ENCODE results near the gene VEPH1. TPM values are rescaled to one million over a fixed set of nuclear protein-coding genes. Genes with fewer than 3 reads are reported as not detected.

Gene VEPH1
- total and polyA plus RNA-seq, 5 donors from 2014 or later, result 2.6 TPM; not detected in 4

GRCh38 chr3:157318639-157319288, 184.5 kb downstream of the VEPH1 start:
- Mint-ChIP-seq H3K36me3 (no peaks in the 10 kb centered on the region), H3K4me1 (no peaks in the 10 kb centered on the region), H3K4me3 (no peak overlapping the region), H3K9me3 (peaks cover 0 to 2% (median 0%) of the 10 kb centered on the region in 7 donors), H3K27ac (no peak overlapping the region), H3K27me3 (no peaks in the 10 kb centered on the region)
- no peaks in the 10 kb centered on the region for H3K9me3 ChIP-seq (ENCODE audit: control insufficient read depth in 2 of 2, low read length in 2 of 2)
- ATAC-seq (ENCODE audit: low read depth in 2 of 2) (no peak), DNase-seq (no peak)
- H3K27ac ChIP-seq (ENCODE audit: insufficient read depth, low read length, poor library complexity, severe bottlenecking), result no peak overlapping the region
- H3K4me3 ChIP-seq (ENCODE audit: low read depth, low read length), result no peak overlapping the region
- no peaks in the 10 kb centered on the region for H3K27me3 ChIP-seq (ENCODE audit: control insufficient read depth, insufficient read depth, low read length)
- H3K36me3 ChIP-seq (ENCODE audit: control insufficient read depth, insufficient read depth, low read length), result no peaks in the 10 kb centered on the region
- no peaks in the 10 kb centered on the region for H3K4me1 ChIP-seq (ENCODE audit: control insufficient read depth, insufficient read depth, low read length, poor library complexity, severe bottlenecking)

GRCh38 chr3:157317895-157318294, 185.3 kb downstream of the VEPH1 start:
- Histone ChIP-seq H3K36me3 (ENCODE audit: control insufficient read depth, insufficient read depth, low read length) (no peaks in the 10 kb centered on the region), H3K4me1 (ENCODE audit: control insufficient read depth, insufficient read depth, low read length, poor library complexity, severe bottlenecking) (no peaks in the 10 kb centered on the region), H3K9me3 (ENCODE audit: control insufficient read depth in 2 of 2, low read length in 2 of 2) (no peaks in the 10 kb centered on the region), H3K27me3 (ENCODE audit: control insufficient read depth, insufficient read depth, low read length) (no peaks in the 10 kb centered on the region), H3K27ac (ENCODE audit: insufficient read depth, low read length, poor library complexity, severe bottlenecking) (no peak overlapping the region), H3K4me3 (ENCODE audit: low read depth, low read length) (no peak overlapping the region)
- DNase-seq (no peak), ATAC-seq (ENCODE audit: low read depth in 2 of 2) (no peak)
- H3K4me3 Mint-ChIP-seq, result no peak overlapping the region
- no peaks in the 10 kb centered on the region for H3K4me1 Mint-ChIP-seq
- peaks cover 0 to 2% (median 0%) of the 10 kb centered on the region in 7 donors for H3K9me3 Mint-ChIP-seq
- no peaks in the 10 kb centered on the region for H3K27me3 Mint-ChIP-seq
- no peaks in the 10 kb centered on the region for H3K36me3 Mint-ChIP-seq
- no peak overlapping the region for H3K27ac Mint-ChIP-seq

GRCh38 chr3:157313186-157313585, 190.0 kb downstream of the VEPH1 start:
- H3K36me3 Mint-ChIP-seq, result peaks cover 4% of the 10 kb centered on the region
- Histone ChIP-seq H3K9me3 (ENCODE audit: control insufficient read depth in 2 of 2, low read length in 2 of 2) (no peaks in the 10 kb centered on the region), H3K4me1 (ENCODE audit: control insufficient read depth, insufficient read depth, low read length, poor library complexity, severe bottlenecking) (no peaks in the 10 kb centered on the region), H3K36me3 (ENCODE audit: control insufficient read depth, insufficient read depth, low read length) (no peaks in the 10 kb centered on the region), H3K4me3 (ENCODE audit: low read depth, low read length) (no peak overlapping the region), H3K27me3 (ENCODE audit: control insufficient read depth, insufficient read depth, low read length) (no peaks in the 10 kb centered on the region), H3K27ac (ENCODE audit: insufficient read depth, low read length, poor library complexity, severe bottlenecking) (no peak overlapping the region)
- DNase-seq (no peak), ATAC-seq (ENCODE audit: low read depth in 2 of 2) (no peak)
- H3K4me1 Mint-ChIP-seq, result no peaks in the 10 kb centered on the region
- no peak overlapping the region for H3K27ac Mint-ChIP-seq
- H3K4me3 Mint-ChIP-seq, result no peak overlapping the region
- no peaks in the 10 kb centered on the region for H3K9me3 Mint-ChIP-seq
- H3K27me3 Mint-ChIP-seq, result peaks cover 6% of the 10 kb centered on the region

GRCh38 chr3:157312376-157312745, 190.9 kb downstream of the VEPH1 start:
- Histone ChIP-seq H3K27ac (ENCODE audit: insufficient read depth, low read length, poor library complexity, severe bottlenecking) (no peak overlapping the region), H3K4me1 (ENCODE audit: control insufficient read depth, insufficient read depth, low read length, poor library complexity, severe bottlenecking) (no peaks in the 10 kb centered on the region), H3K9me3 (ENCODE audit: control insufficient read depth in 2 of 2, low read length in 2 of 2) (no peaks in the 10 kb centered on the region), H3K27me3 (ENCODE audit: control insufficient read depth, insufficient read depth, low read length) (no peaks in the 10 kb centered on the region), H3K36me3 (ENCODE audit: control insufficient read depth, insufficient read depth, low read length) (no peaks in the 10 kb centered on the region), H3K4me3 (ENCODE audit: low read depth, low read length) (no peak overlapping the region)
- Mint-ChIP-seq H3K27ac (no peak overlapping the region), H3K36me3 (peaks cover 4% of the 10 kb centered on the region), H3K4me1 (no peaks in the 10 kb centered on the region), H3K4me3 (no peak overlapping the region), H3K9me3 (no peaks in the 10 kb centered on the region), H3K27me3 (peaks cover 6% of the 10 kb centered on the region)
- no peak for DNase-seq
- ATAC-seq (ENCODE audit: low read depth in 2 of 2), result no peak

GRCh38 chr3:157311633-157312375, 191.4 kb downstream of the VEPH1 start:
- Histone ChIP-seq H3K4me1 (ENCODE audit: control insufficient read depth, insufficient read depth, low read length, poor library complexity, severe bottlenecking) (no peaks in the 10 kb centered on the region), H3K9me3 (ENCODE audit: control insufficient read depth in 2 of 2, low read length in 2 of 2) (no peaks in the 10 kb centered on the region), H3K27ac (ENCODE audit: insufficient read depth, low read length, poor library complexity, severe bottlenecking) (no peak overlapping the region), H3K36me3 (ENCODE audit: control insufficient read depth, insufficient read depth, low read length) (no peaks in the 10 kb centered on the region), H3K27me3 (ENCODE audit: control insufficient read depth, insufficient read depth, low read length) (no peaks in the 10 kb centered on the region), H3K4me3 (ENCODE audit: low read depth, low read length) (no peak overlapping the region)
- Mint-ChIP-seq H3K36me3 (peaks cover 4% of the 10 kb centered on the region), H3K4me1 (no peaks in the 10 kb centered on the region), H3K27me3 (peaks cover 6% of the 10 kb centered on the region), H3K9me3 (no peaks in the 10 kb centered on the region), H3K4me3 (no peak overlapping the region), H3K27ac (no peak overlapping the region)
- ATAC-seq (ENCODE audit: low read depth in 2 of 2) (no peak), DNase-seq (no peak)

GRCh38 chr3:157310329-157311052, 192.7 kb downstream of the VEPH1 start:
- no peaks in the 10 kb centered on the region for H3K9me3 Mint-ChIP-seq

GRCh38 chr3:157306502-157306901, 196.7 kb downstream of the VEPH1 start:
- Histone ChIP-seq H3K36me3 (ENCODE audit: control insufficient read depth, insufficient read depth, low read length) (no peaks in the 10 kb centered on the region), H3K27ac (ENCODE audit: insufficient read depth, low read length, poor library complexity, severe bottlenecking) (no peak overlapping the region), H3K4me1 (ENCODE audit: control insufficient read depth, insufficient read depth, low read length, poor library complexity, severe bottlenecking) (no peaks in the 10 kb centered on the region), H3K4me3 (ENCODE audit: low read depth, low read length) (no peak overlapping the region), H3K9me3 (ENCODE audit: control insufficient read depth in 2 of 2, low read length in 2 of 2) (no peaks in the 10 kb centered on the region), H3K27me3 (ENCODE audit: control insufficient read depth, insufficient read depth, low read length) (no peaks in the 10 kb centered on the region)
- Mint-ChIP-seq H3K36me3 (peaks cover 4% of the 10 kb centered on the region), H3K9me3 (no peaks in the 10 kb centered on the region), H3K4me3 (no peak overlapping the region), H3K27ac (no peak overlapping the region), H3K27me3 (peaks cover 6% of the 10 kb centered on the region), H3K4me1 (peaks cover 0 to 2% (median 0%) of the 10 kb centered on the region in 4 donors)
- ATAC-seq (ENCODE audit: low read depth in 2 of 2), result no peak
- no peak for DNase-seq

More at GRCh38 chr3:157310329-157311052, 192.7 kb downstream of the VEPH1 start:
- Histone ChIP-seq H3K36me3 (ENCODE audit: control insufficient read depth, insufficient read depth, low read length) (no peaks in the 10 kb centered on the region), H3K27me3 (ENCODE audit: control insufficient read depth, insufficient read depth, low read length) (no peaks in the 10 kb centered on the region), H3K9me3 (ENCODE audit: control insufficient read depth in 2 of 2, low read length in 2 of 2) (no peaks in the 10 kb centered on the region), H3K4me3 (ENCODE audit: low read depth, low read length) (no peak overlapping the region), H3K4me1 (ENCODE audit: control insufficient read depth, insufficient read depth, low read length, poor library complexity, severe bottlenecking) (no peaks in the 10 kb centered on the region), H3K27ac (ENCODE audit: insufficient read depth, low read length, poor library complexity, severe bottlenecking) (no peak overlapping the region)
- H3K36me3 Mint-ChIP-seq, result peaks cover 4% of the 10 kb centered on the region
- no peaks in the 10 kb centered on the region for H3K4me1 Mint-ChIP-seq
- DNase-seq, result no peak
- no peak overlapping the region for H3K27ac Mint-ChIP-seq
- peaks cover 6% of the 10 kb centered on the region for H3K27me3 Mint-ChIP-seq
- no peak overlapping the region for H3K4me3 Mint-ChIP-seq
- ATAC-seq (ENCODE audit: low read depth in 2 of 2), result no peak
